ACC112 (cell line): ENCODE results near the gene PTPRC.

Experiments
- H2AFZ ChIP-seq: fragments of 200-600 bp; sonication (generic); one replicate; pipeline ENCODE4 v1.6.0; 2017; ENCODE audit warnings: antibody characterized with exemption, low read length; ENCODE audit not compliant: unreplicated experiment
- H3K27ac ChIP-seq: fragments of 200-600 bp; sonication (generic); 2 replicates; pipeline ENCODE4 v1.5.1; 2014; ENCODE audit warnings: low read depth, mild to moderate bottlenecking, antibody characterized with exemption, low read length, moderate library complexity
- H3K27me3 ChIP-seq: fragments of 200-600 bp; sonication (generic); 2 replicates; pipeline ENCODE4 v1.6.1; 2014; ENCODE audit warnings: mild to moderate bottlenecking, antibody characterized with exemption, low read length, moderate library complexity, mixed read lengths; ENCODE audit not compliant: insufficient read depth
- H3K36me3 ChIP-seq: fragments of 200-600 bp; sonication (generic); 2 replicates; pipeline ENCODE4 v1.6.1; 2016; ENCODE audit warnings: mild to moderate bottlenecking, antibody characterized with exemption, low read length, moderate library complexity, mixed read lengths; ENCODE audit not compliant: insufficient read depth
- H3K4me1 ChIP-seq: fragments of 200-600 bp; sonication (generic); one replicate; pipeline ENCODE4 v1.6.1; 2016; ENCODE audit warnings: low read length, mixed read lengths; ENCODE audit not compliant: insufficient read depth, unreplicated experiment, control insufficient read depth
- H3K4me3 ChIP-seq: fragments of 200-600 bp; sonication (generic); 2 replicates; pipeline ENCODE4 v1.5.1; 2014; ENCODE audit warnings: mild to moderate bottlenecking, low read depth, low read length
- H3K79me2 ChIP-seq: fragments of 200-600 bp; sonication (generic); one replicate; pipeline ENCODE4 v1.6.0; 2016; ENCODE audit warnings: low read length; ENCODE audit not compliant: control insufficient read depth, unreplicated experiment, insufficient read depth

PTPRC gene

GRCh38 chr1:198725090-198725489 lies 86.2 kb downstream of the PTPRC start:
- Histone ChIP-seq H3K27me3 (no peaks in the 10 kb centered on the region), H2AFZ (no peak overlapping the region), H3K27ac (no peak overlapping the region), H3K4me1 (peaks cover 15% of the 10 kb centered on the region), H3K79me2 (no peaks in the 10 kb centered on the region), H3K36me3 (no peaks in the 10 kb centered on the region), H3K4me3 (no peak overlapping the region)

GRCh38 chr1:198726455-198726854 lies 87.6 kb downstream of the PTPRC start:
- peak overlapping the region; percentile 17; the same call in 1 of the 2 replicates for H3K27ac ChIP-seq
- peaks cover 15% of the 10 kb centered on the region for H3K4me1 ChIP-seq
- no peak overlapping the region for H2AFZ ChIP-seq
- H3K36me3 ChIP-seq = no peaks in the 10 kb centered on the region
- no peaks in the 10 kb centered on the region for H3K27me3 ChIP-seq
- no peaks in the 10 kb centered on the region for H3K79me2 ChIP-seq
- no peak overlapping the region for H3K4me3 ChIP-seq

GRCh38 chr1:198729195-198729863 lies 90.5 kb downstream of the PTPRC start:
- Histone ChIP-seq H3K4me3 (no peak overlapping the region), H3K4me1 (peaks cover 15% of the 10 kb centered on the region), H3K36me3 (no peaks in the 10 kb centered on the region), H2AFZ (no peak overlapping the region), H3K27ac (no peak overlapping the region), H3K79me2 (no peaks in the 10 kb centered on the region), H3K27me3 (no peaks in the 10 kb centered on the region)

GRCh38 chr1:198730952-198731351 lies 92.1 kb downstream of the PTPRC start:
- Histone ChIP-seq H3K4me3 (no peak overlapping the region), H3K27ac (no peak overlapping the region), H3K79me2 (no peaks in the 10 kb centered on the region), H2AFZ (no peak overlapping the region), H3K4me1 (peaks cover 8% of the 10 kb centered on the region), H3K27me3 (no peaks in the 10 kb centered on the region), H3K36me3 (no peaks in the 10 kb centered on the region)

GRCh38 chr1:198734323-198735008 lies 95.6 kb downstream of the PTPRC start:
- Histone ChIP-seq H3K79me2 (no peaks in the 10 kb centered on the region), H3K36me3 (no peaks in the 10 kb centered on the region), H2AFZ (no peak overlapping the region), H3K4me1 (peaks cover 4% of the 10 kb centered on the region), H3K4me3 (no peak overlapping the region), H3K27me3 (no peaks in the 10 kb centered on the region), H3K27ac (no peak overlapping the region)

GRCh38 chr1:198741744-198742143 lies 102.9 kb downstream of the PTPRC start:
- no peaks in the 10 kb centered on the region for H3K79me2 ChIP-seq
- no peaks in the 10 kb centered on the region for H3K36me3 ChIP-seq
- H3K4me1 ChIP-seq = peaks cover 8% of the 10 kb centered on the region
- H3K4me3 ChIP-seq = no peak overlapping the region
- H3K27me3 ChIP-seq = no peaks in the 10 kb centered on the region
- H2AFZ ChIP-seq = no peak overlapping the region
- H3K27ac ChIP-seq = no peak overlapping the region

- no peak overlapping the region for H3K4me3 ChIP-seq
- H3K4me1 ChIP-seq = peaks cover under 1% of the 10 kb centered on the region
- no peak overlapping the region for H3K27ac ChIP-seq
- no peaks in the 10 kb centered on the region for H3K79me2 ChIP-seq
- H3K27me3 ChIP-seq = no peaks in the 10 kb centered on the region
- no peaks in the 10 kb centered on the region for H3K36me3 ChIP-seq
- no peak overlapping the region for H2AFZ ChIP-seq
Measured at GRCh38 chr1:198747127-198747526, 108.3 kb downstream of the PTPRC start.

GRCh38 chr1:198749279-198749678 lies 110.4 kb downstream of the PTPRC start:
- Histone ChIP-seq H3K4me1 (no peaks in the 10 kb centered on the region), H3K27ac (no peak overlapping the region), H3K79me2 (no peaks in the 10 kb centered on the region), H3K4me3 (no peak overlapping the region), H3K36me3 (no peaks in the 10 kb centered on the region), H3K27me3 (no peaks in the 10 kb centered on the region), H2AFZ (no peak overlapping the region)

- no peak overlapping the region for H2AFZ ChIP-seq
- H3K79me2 ChIP-seq = no peaks in the 10 kb centered on the region
- no peak overlapping the region for H3K4me3 ChIP-seq
- no peaks in the 10 kb centered on the region for H3K36me3 ChIP-seq
- no peaks in the 10 kb centered on the region for H3K27me3 ChIP-seq
- no peak overlapping the region for H3K27ac ChIP-seq
- no peaks in the 10 kb centered on the region for H3K4me1 ChIP-seq
Measured at GRCh38 chr1:198750081-198750480, 111.2 kb downstream of the PTPRC start.

GRCh38 chr1:198751741-198752140 lies 112.9 kb downstream of the PTPRC start:
- no peak overlapping the region for H3K4me3 ChIP-seq
- no peak overlapping the region for H3K27ac ChIP-seq
- no peaks in the 10 kb centered on the region for H3K4me1 ChIP-seq
- no peaks in the 10 kb centered on the region for H3K27me3 ChIP-seq
- no peaks in the 10 kb centered on the region for H3K79me2 ChIP-seq
- no peaks in the 10 kb centered on the region for H3K36me3 ChIP-seq
- no peak overlapping the region for H2AFZ ChIP-seq

GRCh38 chr1:198754670-198755069 lies 115.8 kb downstream of the PTPRC start:
- no peak overlapping the region for H2AFZ ChIP-seq

More at GRCh38 chr1:198754670-198755069, 115.8 kb downstream of the PTPRC start:
- no peaks in the 10 kb centered on the region for H3K4me1 ChIP-seq
- no peaks in the 10 kb centered on the region for H3K79me2 ChIP-seq
- H3K27ac ChIP-seq = no peak overlapping the region
- no peak overlapping the region for H3K4me3 ChIP-seq
- no peaks in the 10 kb centered on the region for H3K36me3 ChIP-seq
- no peaks in the 10 kb centered on the region for H3K27me3 ChIP-seq
